Adrenal gland (tissue), 5 donors: ENCODE results near the gene CNTNAP2.

ENCODE experiments used
- CTCF ChIP-seq, 6 experiments: fragments of 450-650 bp in 4 of 6; fragments of 200-600 bp in 2 of 6; sonication (generic) in 1 of 6; IDR thresholded peaks; 1 replicate in 5 of 6; 2 replicates in 1 of 6; pipeline versions ENCODE4 v1.5.1 to v1.8.0; 2016 to 2021; ENCODE audit warnings: antibody characterized with exemption in 6 of 6, mild to moderate bottlenecking in 2 of 6, moderate library complexity in 1 of 6
- POLR2A ChIP-seq, 2 donors: fragments of 450-650 bp; IDR thresholded peaks; one replicate each; pipeline ENCODE4 v1.6.1; 2017; ENCODE audit warnings: antibody characterized with exemption in 2 of 2, mild to moderate bottlenecking in 2 of 2, moderate library complexity in 1 of 2
- donor health status: DM: no; HTN: no; CAD: no.

DNA sequence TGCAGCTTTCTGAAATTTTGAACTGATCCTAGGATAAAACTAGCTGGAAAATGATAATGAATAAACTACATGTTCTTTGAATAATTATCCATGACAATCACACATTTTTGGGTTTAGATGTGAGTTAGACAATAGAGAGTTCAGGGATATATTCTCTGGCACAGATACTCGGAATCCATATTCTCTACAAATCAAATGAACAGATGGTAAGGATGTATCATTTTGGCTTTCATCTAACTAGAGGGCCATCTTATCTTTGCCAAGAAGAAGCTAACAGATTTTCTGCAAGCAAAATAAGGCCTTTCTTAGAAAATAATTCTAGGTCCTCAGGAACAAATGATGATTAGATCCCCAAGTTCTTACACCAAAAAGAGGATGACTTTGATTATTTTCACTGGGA lies 2118.1 kb downstream of the CNTNAP2 start:
- TF ChIP-seq CTCF (IDR thresholded peaks at IDR 0.05) = no peak
- no peak for TF ChIP-seq POLR2A (IDR thresholded peaks at IDR 0.05)
